Stimulated activated CD8-positive, alpha-beta memory T cell treated with anti-CD3 and anti-CD28 coated beads, Interleukin-12 subunit alpha, Interleukin-12 subunit beta, amount 100 ng/mL, for 1 hour (primary cell): Measurements from ENCODE around the gene AGAP1.

Source experiments
- DNase-seq: peaks from one replicate; pipeline ENCODE4 v3.0.0-alpha.2; 2020; ENCODE audit warnings: low read depth

The AGAP1 gene

GRCh38 chr2:235569837-235570236 lies 76.0 kb downstream of the AGAP1 start:
- no peak for DNase-seq

DNA sequence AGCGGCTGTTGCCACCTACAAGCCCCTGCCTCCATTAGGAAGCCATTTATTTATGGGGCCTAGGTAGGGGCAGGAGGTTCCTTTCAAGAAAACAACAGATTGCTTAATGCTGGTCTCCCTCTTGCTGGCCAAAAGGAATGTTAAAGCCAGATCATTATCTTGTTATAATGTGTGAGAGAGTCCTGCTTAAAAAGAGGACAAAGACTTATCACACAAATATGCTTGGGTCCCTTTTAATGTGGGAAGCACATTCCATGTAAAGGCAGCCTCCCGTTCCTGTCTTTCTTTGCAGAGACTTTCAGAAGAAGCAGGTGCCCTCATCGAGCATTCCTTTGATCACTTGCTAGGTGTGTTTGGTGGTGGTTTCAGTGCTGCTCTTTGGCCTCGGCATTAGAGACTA lies 76.4 kb downstream of the AGAP1 start:
- DNase-seq = no peak

- DNase-seq = no peak
Measured at GRCh38 chr2:235570966-235571692, 77.3 kb downstream of the AGAP1 start.

- no peak for DNase-seq
Measured at GRCh38 chr2:235572592-235572991, 78.7 kb downstream of the AGAP1 start.

GRCh38 chr2:235573331-235574221 lies 79.7 kb downstream of the AGAP1 start:
- no peak for DNase-seq

DNA sequence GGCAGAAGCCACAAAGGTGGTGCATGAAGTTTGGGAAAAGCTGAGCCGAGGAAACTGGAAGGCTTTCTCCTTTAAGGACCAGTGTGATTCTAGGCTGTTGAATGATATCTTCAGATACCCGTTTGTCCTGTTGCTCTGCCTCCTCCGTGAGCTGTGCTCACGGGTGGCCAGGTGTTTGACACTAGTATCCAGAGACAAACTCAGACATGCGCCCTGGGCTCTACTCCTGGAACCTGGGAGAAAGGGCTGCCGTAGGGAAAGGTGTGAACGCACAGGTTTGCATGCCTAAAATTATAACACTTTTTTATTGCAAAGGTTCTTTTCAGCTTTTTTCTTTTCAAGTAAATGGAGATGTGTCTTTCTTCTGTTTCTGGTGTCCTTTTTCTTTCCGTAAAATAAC lies 81.6 kb downstream of the AGAP1 start:
- no peak for DNase-seq

- DNase-seq = no peak
Measured at GRCh38 chr2:235575904-235576303, 82.1 kb downstream of the AGAP1 start.

DNA sequence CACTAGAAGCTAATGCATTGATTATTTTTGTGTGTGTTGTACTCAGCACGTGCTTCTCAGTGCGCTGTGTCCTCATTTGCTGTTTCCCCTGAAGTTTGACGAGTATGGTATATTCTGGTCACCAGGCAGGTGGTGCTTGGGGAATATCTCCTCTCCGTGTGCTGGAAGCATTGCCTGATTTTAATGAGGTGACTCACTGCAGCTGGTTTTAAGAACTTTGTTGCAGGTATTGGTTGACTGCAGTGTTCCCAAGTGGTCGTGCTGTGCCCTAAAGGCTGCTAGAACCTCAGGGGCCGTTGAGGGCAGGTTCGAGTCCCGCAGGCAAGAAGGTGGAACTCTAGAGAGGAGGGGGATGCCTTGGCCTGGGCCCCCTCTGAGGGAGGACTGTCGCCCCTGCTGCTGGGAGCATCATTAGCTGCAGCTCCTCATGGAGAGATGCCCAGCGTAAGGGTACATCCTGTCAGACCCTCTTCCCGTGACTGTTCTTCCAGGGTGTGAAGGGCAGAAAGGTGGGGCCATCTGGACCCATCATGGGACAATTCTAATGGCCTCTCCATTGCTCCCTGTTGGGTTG lies 82.6 kb downstream of the AGAP1 start:
- DNase-seq = no peak

DNA sequence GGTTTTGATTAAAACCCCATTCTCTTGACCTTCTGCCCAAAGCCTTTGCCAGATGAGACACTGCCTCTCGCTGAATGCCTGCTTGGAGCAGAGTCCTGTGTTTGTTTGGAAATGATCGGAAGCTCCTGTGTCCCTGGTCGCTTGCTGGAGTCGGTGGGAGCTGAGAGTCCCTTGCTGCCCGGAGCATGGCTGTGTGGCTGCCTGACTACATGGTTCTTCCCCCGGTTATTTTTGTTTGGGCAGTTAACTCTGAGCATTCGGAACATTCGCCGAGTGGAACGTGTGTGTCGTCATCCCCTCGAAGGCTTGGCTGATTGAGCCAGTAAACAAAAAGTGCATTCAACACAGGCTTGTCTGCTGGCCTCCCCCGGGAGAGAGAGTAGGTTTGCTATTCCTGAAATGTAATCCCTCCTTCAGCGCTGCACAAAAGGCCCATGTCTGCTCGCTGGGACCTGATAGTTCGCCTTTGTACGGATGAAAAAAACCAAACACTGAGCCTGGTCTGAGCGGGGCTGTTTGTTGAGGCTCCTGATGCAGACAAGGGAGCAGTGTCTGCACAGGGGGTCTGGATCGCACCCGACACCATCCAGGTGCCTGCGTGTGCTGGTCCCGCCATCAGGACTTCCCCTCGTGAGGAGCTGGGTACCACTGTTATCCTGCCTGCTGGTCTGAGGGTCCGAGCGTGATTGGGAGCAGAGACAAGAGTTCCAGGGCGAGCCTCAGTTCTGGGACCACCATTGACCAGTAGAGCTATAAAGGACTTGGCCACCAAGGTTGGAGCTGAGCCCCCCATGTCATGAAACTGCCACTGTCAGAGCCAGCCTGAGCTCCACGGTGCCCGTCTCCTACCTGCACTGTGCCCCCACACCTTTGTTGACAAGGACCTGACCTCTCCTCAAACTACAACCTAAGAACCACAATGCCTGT lies 83.8 kb downstream of the AGAP1 start:
- no peak for DNase-seq

- no peak for DNase-seq
Measured at GRCh38 chr2:235579128-235579527, 85.3 kb downstream of the AGAP1 start.

GRCh38 chr2:235580426-235581157 lies 86.7 kb downstream of the AGAP1 start:
- no peak for DNase-seq

DNA sequence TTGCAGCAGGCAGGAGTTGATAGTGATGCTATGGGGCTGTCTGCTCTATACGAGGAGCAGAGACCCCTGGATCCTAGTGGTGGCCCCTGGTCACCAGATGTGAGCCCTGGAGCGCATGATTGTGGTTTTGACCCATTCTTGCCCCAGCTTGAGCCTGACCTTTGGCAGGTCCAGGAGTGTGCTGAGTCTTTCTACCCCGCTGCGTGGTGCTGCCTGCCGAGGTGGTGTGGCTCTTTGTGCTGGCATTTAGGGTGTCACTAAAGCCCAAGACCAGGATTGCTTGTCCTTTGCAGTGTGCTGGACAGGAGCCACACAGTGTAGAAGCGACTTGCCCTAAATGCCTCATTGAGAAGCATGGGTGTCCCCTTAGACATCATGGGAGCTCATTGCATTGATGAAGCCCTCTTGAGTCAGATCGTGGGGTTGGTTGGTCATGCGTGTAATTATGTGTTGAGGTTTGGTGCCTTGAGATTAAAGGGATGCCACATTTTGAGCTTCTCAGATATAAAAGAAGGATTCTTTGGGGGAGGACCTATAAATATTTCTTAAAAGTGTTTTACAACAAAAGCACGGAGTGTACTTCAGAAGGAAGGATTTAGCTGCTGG lies 88.3 kb downstream of the AGAP1 start:
- DNase-seq = no peak

DNA sequence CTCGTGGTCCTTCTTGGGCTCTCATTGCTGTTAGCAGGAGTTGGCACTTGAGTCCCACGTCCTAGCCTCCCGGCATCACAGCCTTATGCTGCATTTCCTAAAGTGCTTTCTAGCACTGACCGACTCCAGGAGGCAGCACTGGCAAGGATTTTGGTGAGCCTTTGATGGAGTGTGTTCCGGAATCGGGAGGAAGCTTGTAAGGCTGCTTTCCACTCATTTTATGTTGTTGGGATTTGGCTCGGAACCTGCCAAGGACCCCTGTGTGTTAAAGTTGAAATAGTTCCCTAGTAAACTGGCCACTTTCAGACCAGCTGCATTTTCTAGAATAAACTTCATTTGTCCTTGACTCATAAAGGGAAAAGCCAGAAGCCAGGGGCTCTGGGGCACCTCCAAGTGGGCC lies 88.9 kb downstream of the AGAP1 start:
- DNase-seq = no peak

DNA sequence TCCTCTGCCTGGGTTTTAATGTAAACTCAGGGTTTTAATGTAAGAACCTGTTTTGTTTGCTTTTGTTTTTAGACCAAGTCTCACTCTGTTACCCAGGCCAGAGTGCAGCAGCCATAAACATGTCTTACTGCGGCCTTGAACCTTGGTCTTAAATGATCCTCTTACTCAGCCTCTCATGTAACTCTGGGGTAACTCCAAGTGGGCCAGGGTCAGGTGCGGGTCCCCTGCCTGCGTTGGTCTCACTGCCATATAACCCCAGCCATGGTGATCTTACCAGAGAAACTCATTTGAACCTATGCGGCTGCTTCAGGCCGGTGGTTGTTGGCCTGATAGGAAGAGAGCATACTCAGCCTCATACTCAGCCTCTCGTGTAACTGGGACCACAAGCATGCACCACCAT lies 89.3 kb downstream of the AGAP1 start:
- DNase-seq = no peak

- no peak for DNase-seq
Measured at GRCh38 chr2:235583925-235584637, 90.2 kb downstream of the AGAP1 start.

DNA sequence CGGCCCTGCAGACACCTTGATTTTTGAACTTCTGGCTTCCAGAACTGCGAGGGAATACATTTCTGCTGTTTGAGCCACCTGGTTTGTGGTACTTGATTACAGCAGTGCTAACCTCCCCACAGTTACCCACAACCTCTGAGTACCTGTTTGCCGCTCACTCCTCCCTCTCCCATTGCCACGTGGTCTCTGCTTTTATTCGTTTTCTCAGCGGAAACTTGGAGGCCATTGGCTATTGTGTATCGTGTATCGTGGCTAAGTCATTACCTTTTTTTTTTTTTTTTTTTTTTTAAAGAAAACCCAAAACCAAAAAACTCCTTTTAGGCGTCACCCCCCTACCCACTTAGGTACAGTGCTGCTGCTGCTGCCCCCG lies 90.8 kb downstream of the AGAP1 start:
- DNase-seq = no peak

DNA sequence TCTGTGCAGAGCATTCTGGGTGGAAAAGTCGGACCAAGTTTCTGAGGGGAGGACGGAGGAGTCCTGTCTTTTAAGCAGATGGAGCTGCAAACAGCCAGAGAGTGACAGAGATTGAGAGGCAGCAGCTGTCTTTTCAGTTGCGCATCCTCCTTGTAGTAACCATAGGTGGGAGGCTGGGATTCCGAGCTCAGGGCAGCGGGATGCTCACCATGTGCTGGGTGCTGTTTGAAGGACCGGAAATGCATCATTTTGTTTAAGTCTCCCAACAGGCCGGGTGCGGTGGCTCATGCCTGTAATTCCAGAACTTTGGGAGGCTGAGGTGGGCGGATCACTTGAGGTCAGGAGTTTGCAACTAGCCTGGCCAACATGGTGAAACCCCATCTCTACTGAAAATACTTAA lies 93.4 kb downstream of the AGAP1 start:
- DNase-seq = no peak

GRCh38 chr2:235588750-235589149 lies 94.9 kb downstream of the AGAP1 start:
- no peak for DNase-seq

GRCh38 chr2:235591231-235591730 lies 97.4 kb downstream of the AGAP1 start:
- no peak for DNase-seq

- DNase-seq = no peak
Measured at GRCh38 chr2:235591921-235592320, 98.1 kb downstream of the AGAP1 start.
